Fibroblast of upper back skin (primary cell): Measurements from ENCODE around the gene HRC.

ENCODE experiments used
- DNase-seq: peaks from one replicate; pipeline ENCODE4 v3.0.0-alpha.2; 2013

The HRC gene

DNA sequence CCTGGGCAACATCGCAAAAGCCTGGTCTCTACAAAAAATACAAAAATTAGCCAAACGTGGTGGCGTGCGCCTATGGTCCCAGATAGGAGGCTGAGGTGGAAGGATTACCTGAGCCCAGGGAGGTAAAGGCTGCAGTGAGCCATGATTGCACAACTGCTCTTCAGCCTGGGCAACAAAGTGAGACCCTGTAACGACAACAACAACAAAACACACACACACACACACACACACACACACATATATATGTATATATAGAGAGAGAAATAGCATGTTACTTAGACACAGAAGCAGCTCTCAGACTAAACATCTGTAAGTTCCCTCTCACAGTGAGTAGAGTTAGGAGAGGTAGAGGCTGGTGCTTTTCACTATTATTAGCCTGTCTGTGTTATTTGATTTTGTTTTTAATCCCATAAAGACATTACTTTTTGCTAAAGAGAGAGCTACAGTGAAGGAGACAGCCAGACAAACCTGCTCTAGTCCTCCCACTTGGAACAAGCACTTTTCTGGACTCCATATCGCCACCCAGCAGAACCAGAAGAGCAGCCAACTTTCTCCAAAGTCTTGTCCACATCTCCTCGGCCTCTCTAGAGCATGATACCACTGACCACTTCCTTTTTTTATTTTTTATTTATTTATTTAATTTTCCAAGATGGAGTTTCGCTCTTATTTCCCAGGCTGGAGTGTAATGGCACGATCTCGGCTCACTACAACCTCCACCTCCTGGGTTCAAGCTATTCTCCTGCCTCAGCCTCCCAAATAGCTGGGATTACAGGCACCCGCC, 43.8 kb downstream of the HRC start:
- no peak for DNase-seq

DNA sequence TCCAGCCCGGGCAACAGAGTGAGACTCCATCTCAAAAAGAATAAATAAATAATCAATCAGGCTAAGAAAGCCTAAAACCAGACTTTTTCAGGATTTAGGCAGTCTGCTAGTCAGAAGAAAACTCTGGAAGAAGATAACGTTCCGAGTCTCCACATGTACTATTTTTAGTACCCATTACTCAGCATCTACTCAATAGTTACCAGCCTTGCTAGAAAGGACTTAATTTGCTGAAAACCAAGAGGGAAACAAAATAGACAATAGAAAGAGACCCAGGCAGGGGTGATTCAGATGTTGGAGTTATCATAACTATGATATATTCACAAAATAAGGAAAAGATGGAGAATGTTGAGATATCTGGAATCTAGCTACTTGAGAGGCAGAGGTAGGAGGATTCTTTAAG, 44.6 kb downstream of the HRC start:
- peak; percentile 33 for DNase-seq

DNA sequence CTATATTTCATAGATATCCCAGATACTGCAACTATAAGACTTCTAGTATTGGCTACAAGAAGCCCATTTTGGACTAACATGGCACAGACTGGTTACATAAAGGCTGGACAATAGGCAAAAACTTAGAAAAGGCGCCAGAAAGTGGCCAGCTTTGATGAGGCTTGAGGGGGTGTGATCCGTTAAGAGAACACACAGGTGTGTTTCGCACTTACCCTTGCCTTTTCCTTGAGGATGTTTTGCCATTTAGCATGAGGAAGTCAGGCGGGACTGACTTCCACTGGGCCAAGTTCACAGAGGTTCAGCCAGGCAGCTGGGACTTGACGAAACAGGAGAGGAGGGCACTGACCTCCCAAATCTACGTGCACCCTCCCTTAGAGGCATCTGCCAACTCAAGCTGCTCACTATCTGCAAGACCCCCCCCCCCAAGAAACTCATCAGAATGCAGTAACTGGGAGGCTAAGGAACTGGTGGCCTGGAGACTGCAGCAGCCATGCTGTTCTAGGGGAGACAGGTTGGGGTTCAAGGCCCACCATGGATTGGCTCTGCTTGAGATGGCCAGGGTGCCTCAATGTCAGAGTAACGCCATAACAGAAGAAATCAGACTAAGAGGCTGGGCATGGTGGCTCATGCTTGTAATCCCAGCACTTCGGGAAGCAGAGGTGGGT, 45.5 kb downstream of the HRC start:
- DNase-seq, result no peak

DNA sequence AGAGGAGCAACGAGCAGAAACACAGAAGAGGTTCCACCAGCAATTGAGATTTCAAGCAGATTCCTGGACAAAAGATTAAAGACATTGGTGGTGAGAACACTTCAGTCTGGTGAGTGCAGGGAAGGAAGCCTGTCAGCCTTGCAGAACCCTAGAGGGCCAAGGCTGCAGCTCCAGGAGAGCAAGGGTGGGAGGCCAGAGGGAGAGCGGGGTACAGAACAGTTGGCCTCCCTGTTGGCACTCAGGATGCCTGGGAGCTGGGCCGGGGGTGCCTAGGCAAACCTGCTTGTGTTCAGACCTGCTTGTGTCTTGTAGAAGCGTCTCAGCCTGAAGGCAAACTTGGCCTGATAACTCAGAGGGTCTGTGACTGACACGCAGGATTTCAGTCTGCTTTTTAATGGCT, 46.1 kb downstream of the HRC start:
- no peak for DNase-seq

DNA sequence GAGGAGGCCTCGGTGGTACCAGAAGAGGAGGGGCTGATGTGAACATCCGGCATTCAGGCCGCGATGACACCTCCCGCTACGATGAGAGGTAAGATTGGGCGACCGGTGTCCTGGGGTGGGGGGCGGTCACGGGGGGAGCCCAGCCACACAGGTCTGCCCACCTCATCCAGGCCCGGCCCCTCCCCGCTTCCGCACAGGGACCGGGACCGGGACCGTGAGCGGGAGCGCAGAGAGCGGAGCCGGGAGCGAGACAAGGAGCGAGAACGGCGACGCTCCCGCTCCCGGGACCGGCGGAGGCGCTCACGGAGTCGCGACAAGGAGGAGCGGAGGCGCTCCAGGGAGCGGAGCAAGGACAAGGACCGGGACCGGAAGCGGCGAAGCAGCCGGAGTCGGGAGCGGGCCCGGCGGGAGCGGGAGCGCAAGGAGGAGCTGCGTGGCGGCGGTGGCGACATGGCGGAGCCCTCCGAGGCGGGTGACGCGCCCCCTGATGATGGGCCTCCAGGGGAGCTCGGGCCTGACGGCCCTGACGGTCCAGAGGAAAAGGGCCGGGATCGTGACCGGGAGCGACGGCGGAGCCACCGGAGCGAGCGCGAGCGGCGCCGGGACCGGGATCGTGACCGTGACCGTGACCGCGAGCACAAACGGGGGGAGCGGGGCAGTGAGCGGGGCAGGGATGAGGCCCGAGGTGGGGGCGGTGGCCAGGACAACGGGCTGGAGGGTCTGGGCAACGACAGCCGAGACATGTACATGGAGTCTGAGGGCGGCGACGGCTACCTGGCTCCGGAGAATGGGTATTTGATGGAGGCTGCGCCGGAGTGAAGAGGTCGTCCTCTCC, 47.4 kb downstream of the HRC start:
- DNase-seq, result no peak

DNA sequence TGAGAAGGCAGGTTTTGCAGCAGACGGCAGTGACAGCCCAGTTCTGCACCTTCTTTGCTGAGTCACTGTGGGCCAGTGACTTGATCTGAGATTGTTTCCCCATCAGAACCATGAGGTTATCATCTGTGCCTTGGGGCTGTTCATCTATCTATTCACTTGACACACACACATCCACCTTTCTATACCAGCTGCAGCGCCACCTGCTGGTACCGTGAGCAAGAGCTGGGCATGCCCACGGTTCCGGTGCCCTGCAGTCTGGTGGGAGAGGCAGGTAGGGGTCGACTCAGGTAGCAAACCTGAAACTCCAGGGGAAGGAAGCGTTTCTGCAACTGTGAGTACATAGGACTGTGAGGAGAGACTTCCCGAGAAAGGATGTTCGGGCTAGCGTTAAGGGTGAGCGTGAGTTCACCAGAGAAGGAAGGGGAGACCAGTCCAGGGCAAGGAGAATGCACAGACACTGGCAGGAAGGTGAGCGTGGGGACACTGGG, 48.5 kb downstream of the HRC start:
- peak; percentile 33 for DNase-seq

DNA sequence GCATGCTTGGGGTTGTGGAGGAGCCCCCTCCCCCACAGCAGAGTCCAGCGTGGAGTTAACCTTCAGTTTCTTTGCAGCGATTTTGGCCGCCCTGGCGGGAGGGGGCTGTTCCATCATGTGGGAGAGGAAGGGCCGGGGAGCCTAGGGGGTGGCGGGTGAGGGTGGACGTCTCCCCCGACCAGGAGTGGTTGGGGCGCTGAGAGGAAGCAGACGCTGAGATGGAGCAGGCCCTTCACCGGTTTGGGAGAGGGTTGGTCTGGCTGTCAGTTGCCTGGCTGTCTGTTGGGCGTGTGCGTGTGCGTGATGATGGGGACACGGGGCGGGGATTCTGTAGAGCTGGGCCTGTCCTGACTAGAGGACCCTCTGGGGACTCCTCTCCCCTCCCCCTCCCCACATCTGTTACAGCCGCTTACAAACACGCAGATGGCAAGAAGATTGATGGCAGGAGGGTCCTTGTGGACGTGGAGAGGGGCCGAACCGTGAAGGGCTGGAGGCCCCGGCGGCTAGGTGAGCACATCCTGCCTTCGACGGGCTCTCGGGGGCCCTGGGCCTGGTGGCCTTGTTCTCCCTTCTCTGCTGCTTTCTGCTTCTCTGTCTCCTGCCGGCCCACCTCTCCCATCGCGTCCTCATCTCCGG, 50.8 kb downstream of the HRC start:
- DNase-seq, result no peak

DNA sequence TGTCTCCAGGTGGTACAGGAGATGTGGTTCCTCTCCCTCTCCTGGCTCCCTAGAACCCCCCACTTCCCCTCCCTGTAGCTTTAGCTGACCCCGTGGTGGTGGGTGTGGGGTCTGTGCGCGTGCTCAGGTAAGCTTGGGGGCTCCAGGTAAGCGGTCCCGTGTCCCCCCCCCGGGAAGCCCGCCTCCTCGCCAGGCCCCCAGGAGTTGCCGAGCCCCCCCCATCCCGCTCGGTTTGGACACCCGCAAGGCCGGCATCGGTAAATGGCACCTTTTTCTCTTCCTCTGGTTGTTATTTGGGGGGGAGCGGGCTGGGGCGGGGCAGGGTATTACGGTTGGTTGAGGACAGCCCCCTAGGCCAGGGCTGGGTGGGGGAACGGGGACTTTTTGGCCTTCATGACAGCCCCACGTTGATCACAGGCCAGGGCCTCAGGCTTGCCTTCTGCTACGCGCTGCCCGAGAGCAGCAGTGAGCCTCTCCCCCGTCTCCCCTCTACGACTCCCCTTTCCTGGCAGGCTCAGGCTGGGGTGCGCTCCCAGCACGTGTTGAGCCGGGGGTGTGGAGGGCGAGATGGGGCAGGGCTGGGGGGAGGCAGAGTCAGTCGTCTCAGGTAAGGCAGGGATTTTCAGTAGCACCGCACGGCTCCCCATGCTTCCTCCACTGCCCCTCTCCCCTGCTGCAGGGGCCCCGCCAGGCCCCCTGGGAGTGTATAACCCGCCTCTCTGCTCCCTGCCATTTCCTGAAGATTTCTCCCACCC, 51.7 kb downstream of the HRC start:
- DNase-seq, result no peak

DNA sequence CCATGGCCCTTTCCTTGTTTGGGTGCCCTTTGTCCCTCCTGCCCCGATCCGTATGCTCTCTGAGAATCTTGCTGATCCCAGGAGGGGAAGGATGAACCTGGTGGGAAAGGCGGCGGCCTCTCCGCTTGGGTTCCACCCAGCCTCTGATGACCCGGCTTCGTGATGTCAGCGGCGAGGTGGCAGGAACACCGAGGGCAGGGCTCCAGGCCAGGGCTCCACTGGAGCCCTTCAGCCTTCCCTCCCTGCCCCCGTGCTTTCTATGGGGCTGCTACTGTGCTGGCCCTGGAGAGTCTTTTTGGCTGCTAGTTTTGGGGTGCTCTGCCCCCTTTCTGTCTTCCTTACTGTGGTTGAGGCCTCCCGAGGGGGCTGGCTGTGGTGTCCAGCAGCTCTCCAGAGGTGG, 52.9 kb downstream of the HRC start:
- DNase-seq, result no peak
